Stimulated activated CD8-positive, alpha-beta memory T cell treated with anti-CD3 and anti-CD28 coated beads, Interleukin-2, amount 100 ng/mL, for 1 hour (primary cell): ENCODE data around the gene NYNRIN.
"Not testable (repeated sequence)": the region's sequence is repeated elsewhere in the genome, so short reads cannot be mapped to it uniquely, and the experiment has no call there.

ENCODE experiments used
- DNase-seq, 2 donors: peaks; one replicate each; pipeline ENCODE4 v3.0.0-alpha.2; 2020; ENCODE audit warnings: low read depth in 2 of 2

NYNRIN gene

GRCh38 chr14:24431569-24432258 is 32.9 kb downstream of the NYNRIN start:
- DNase-seq, result peak; percentile 68 to 86

DNA sequence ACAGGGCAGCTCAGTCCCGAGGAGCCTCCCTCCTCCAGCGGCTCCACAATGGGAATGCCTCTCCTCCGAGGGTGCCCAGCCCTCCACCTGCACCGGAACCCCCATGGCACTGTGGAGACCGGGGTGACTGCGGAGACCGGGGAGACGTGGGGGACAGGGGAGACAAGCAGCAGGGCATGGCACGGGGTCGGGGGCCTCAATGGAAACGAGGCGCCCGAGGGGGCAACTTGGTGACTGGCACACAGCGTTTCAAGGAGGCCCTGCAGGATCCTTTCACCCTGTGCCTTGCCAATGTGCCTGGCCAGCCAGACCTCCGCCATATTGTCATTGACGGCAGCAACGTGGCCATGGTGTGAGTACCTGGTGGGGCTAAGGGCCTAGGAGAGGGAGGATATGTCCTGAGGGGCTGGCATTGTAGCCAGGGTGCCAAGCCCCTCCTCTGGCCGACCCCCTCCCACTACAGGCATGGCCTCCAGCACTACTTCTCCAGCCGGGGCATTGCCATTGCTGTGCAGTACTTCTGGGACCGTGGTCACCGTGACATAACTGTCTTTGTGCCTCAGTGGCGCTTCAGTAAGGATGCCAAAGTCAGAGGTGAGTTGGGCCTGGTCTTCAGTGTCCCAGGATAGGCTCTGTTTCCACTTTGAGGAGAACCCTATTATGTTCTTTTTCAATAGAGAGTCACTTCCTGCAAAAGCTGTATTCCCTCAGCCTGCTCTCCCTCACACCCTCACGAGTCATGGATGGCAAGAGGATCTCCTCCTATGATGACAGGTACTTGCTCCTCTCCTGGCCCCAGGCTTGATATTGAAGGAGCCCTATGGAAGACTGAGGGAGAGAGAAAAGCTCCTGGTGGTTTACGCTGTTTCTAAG is 33.7 kb downstream of the NYNRIN start:
- no peak for DNase-seq

GRCh38 chr14:24434036-24434435 is 35.2 kb downstream of the NYNRIN start:
- no peak for DNase-seq

- no peak for DNase-seq
These were observed 35.9 kb downstream of the NYNRIN start for GRCh38 chr14:24434676-24435075.

DNA sequence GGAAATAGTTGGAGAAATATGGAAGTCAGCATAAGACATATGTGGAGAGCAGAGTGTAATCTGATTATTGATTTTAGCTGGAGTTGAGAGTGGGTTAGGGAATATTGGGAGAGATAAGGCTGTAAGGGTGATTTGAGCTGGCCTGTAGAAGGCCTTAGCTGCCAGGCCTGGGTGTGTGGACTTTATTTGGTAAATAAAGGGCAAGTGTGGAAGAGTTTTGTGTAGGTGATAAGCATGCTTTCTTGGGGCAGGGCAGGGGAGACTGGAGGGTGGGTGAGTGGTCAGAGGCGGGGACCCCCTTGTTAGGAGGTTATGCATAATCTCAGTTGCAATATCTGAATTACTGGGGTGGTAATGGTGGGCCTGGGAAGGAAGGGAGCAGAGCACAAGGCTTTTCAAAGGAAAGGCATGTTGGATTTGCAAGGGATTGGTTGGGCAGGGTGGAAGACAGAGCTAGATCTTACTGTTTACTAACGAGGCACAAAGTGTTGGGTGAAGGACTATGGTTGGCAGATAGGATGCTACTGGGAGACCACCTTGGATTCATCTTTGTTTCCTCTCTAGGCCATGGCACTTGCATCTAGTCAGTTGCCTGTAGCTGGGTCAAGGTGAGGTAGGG is 36.5 kb downstream of the NYNRIN start:
- no peak for DNase-seq

GRCh38 chr14:24435998-24436354 is 37.2 kb downstream of the NYNRIN start:
- no peak for DNase-seq

- no peak for DNase-seq
These were observed 37.7 kb downstream of the NYNRIN start for GRCh38 chr14:24436355-24437019.

GRCh38 chr14:24437020-24437735 is 38.4 kb downstream of the NYNRIN start:
- no peak for DNase-seq

- no peak for DNase-seq
These were observed 38.9 kb downstream of the NYNRIN start for GRCh38 chr14:24437736-24438067.

- DNase-seq, result no peak
These were observed 39.7 kb downstream of the NYNRIN start for GRCh38 chr14:24438223-24439097.

DNA sequence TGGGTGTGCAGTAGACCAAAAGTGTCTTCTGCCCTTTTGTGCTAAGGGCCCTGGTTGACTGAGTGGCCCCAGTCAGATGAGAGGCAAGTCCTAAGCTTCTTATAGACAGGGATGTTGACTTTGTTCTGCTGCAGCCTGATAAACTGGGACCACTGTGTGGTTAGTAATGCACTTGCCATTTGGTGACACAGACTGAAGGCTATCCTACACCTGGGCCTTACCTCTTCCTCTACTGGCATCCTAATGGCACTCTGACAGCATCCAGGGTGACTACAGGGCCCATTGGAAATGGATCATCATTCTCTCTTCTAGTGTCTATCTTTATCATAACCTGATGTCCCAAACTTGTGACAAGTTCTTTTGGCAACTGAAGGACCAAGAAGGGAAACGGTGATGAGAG is 40.5 kb downstream of the NYNRIN start:
- DNase-seq, result no peak

DNA sequence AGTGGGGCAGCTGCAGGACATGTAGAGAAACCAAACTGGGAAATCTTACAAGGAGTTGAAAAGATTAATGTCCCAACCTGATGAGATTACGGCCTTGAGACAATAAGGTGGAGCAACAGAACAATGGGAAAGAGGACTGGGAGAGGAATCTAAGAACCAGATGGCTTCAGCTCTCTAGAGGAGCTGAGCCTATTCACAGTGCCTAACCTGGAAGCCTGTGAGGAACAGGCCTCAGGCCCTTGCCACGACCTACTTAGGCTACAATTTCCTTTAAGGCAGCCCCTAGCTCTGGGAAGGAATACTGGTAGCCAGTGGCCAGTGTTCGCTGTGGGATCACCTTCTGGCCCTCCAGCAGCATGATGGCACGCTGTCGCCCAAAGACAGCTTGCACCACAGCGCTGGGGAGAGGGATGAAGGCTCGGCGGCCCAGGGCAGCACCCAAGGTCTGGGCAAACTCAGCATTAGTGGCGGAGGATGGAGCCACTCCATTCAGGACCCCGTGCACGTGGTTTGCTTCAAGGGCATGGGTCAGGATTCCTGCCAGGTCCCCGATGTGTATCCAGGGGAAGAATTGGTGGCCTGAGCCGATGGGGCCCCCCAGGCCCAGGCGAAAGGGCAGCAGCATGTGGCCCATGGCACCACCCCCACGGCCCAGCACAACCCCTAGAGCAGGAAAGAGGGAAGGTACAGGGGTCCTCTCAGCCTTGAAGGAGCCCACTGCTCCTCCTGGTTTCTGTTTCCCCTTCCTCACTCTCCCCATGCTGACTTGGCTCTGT is 41.2 kb downstream of the NYNRIN start:
- DNase-seq, result no peak

DNA sequence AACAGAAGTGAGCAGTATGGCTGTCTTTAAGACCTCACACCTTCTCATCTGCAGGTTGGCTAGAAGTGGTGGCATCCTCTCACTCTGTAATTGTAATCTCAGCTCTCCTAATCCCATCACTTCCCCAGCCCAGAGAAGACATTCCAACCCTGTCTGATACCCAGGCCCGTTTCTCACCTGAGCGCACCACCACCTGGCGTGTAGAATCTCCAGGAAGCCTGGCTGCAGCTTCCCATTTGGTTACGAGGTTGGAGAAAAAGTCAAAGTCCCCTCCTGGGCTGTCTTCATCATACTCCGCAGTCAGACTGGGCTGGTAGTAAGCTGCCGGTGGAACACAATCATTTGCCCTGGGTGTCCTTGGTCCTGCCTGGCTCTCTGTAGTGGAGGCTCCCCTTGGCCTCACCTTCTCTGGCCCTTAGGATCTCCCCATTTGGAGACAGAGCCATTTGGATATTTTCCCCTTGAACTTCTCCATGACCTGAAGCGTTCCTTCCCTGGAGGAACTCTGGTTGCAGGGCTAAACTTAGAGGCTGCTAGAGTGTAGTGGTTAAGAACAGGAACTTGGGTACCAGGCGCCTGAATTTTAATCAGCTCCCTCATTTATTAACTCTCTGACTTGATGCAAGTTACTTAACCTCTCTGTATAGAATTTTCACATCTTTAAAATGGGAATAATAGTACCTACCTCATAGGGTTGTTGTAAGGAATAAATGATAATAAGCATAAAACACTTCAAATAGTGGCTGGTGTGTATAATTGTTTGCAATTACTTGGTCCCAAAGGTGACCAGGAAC is 42.0 kb downstream of the NYNRIN start:
- DNase-seq, result no peak

DNA sequence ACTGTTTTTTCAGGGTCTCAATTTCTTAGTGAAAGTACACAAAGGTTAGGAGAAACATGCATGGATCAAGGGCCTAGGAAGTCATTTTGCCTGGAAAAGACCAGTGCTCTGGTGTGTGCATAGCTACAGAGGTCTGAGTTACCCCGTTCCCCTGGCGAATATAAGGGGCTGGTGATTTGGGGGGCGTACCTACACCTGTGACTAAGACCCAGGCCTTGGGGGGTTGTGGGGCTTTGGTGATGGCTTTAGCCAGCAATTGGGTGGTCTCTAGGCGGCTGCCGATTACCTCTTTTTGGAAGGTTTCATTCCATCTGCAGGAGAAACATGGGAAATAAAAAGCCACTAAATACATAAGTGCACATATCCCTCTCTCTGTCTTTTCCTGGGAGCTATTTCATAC is 42.7 kb downstream of the NYNRIN start:
- no peak for DNase-seq

GRCh38 chr14:24441904-24442239 is 43.1 kb downstream of the NYNRIN start:
- no peak for DNase-seq

DNA sequence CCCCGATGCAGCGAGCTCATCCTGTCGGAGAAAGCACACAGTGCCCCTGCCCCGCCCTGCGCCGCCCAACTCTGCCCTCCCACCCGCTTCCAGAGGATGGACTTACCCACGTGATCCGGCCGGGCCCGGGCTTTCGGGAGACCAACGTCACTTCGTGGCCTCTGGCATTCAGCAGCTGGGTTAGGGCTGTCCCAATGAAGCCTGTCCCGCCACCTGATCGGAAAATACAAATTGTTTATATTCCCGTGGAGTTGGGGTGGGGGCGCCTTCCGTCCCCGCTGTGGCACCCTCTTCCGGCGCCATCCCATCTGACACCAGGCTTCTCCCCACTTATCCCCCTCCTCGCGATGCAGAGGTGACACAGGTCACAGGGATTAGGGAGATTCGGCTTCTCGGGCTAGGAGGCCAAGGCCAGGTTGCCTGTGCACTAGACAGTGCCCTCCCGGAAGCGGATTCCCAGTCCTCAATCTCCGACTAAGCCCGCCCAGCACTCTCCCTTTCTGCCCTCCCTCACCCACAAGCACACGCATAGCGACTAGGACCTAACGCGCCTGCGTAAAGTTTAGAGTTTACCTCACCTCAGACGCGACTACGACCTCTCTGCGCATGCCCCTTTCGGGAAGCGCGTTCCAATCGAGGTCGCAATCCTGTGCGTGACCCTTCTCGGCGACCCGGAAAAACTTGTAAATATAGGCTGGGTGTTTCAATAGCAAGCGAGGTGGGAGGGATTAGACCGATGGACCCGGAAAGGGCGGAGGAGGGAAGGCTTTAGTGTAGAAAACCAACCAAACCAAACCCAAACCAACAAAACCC is 43.6 kb downstream of the NYNRIN start, which contains the start of gene SDR39U1:
Gene SDR39U1, minus strand, starts transcription at position 537 of the 813 bp plus-strand sequence. Its CDS starts 7 bp downstream, at position 530.
- peak; percentile 86 to 95 for DNase-seq

- DNase-seq, result no peak
These were observed 44.4 kb downstream of the NYNRIN start for GRCh38 chr14:24443053-24443665.

GRCh38 chr14:24450828-24451227 is 52.0 kb downstream of the NYNRIN start:
- not testable (repeated sequence) for DNase-seq
